ENCODE data around the gene CHST9.

The CHST9 gene

DNA sequence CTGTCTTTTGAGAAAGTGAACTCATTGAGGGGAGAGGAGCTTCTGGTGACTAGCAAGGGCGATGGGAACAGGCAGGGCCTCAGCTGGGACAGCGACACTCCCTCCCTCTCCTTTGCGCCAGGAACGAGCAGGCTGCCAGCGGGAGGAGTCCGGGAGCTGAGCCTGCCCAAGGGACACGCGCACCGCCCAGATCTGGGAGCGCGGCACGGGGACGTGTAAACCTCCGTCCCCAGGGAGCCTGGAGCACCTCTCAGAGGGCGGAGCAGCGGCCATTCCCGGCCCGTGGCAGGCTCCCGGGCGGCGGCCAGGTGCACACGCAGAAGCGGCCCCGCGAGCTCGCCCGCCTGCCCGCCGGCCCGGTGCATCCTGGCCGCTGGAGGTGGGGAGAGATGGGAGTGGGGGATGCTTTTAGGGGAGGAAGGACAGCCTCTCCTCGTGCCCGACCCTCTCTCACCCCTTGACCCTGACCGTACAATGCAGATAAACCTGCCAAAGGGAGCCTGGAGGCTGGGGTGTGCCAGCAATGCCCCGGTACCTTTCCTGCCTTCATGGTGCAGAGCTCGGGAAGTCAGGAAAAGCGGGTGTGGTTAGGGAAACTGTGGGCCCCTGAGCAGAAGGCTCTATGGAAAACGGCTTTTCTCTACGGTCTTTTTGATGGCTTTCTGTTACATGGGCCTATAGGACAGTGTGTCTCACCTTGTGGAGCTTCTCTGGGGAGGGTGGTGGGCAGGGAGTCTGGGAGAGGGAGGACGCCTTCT, 321.8 kb downstream of the CHST9 start:
- TF ChIP-seq CTCF (IDR thresholded peaks at IDR 0.05; ENCODE audit: insufficient read depth, missing control alignments) = no peak
- DNase-seq (ENCODE audit: insufficient read length, low spot score) (peak; percentile 34), FAIRE-seq (no peak)

- FAIRE-seq (no peak), DNase-seq (ENCODE audit: insufficient read length, low spot score) (no peak)
- TF ChIP-seq CTCF (IDR thresholded peaks at IDR 0.05; ENCODE audit: insufficient read depth, missing control alignments) = no peak
Observed at GRCh38 chr18:26862084-26862483, 323.0 kb downstream of the CHST9 start.

Measured in D721Med (cell line).